ENCODE data around the gene IL4. TPM values are rescaled to one million over a fixed set of nuclear protein-coding genes. Genes with fewer than 3 reads are reported as not detected.
"Not testable (repeated sequence)": the region's sequence is repeated elsewhere in the genome, so short reads cannot be mapped to it uniquely, and the experiment has no call there.

The IL4 gene
- total RNA-seq, 1 donor from 2014 or later, result not detected

DNA sequence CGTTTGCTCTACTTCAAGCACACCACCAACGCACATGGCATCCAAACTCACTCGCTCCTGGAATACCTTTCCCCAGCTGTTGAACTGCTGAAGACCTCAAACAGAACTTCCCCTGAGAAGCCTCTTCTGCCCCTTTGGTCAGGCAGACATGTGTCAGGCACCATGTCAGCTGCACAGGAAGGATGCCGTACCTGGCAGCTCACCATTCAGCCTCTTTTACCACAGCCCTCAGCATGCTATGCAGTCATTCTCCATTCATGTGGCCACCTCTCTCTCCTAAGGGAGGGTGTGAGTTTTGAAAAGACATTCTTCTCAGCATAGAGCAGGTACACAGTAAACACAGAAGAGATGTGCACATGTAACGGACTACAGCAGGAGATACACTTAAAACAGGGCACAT is 14.2 kb downstream of the IL4 start:
- H3K4me3 ChIP-seq, result no peak overlapping the region
- no peak overlapping the region for H3K27ac ChIP-seq
- H3K36me3 ChIP-seq, result peaks cover 0 to 3% of the 10 kb centered on the region in 2 donors
- H3K27me3 ChIP-seq, result no peaks in the 10 kb centered on the region
- no peaks in the 10 kb centered on the region for H3K4me1 ChIP-seq
- intact Hi-C loops (cut with DNase I), result loop anchor here (5.0 kb wide), 1 partner anchor 46 kb away; no protein-coding TSS in a partner anchor
- H3K9me3 ChIP-seq, result no peaks in the 10 kb centered on the region
- DNase-seq (ENCODE audit: low spot score in 2 of 2), result no peak
- TF ChIP-seq, protein P1, sequence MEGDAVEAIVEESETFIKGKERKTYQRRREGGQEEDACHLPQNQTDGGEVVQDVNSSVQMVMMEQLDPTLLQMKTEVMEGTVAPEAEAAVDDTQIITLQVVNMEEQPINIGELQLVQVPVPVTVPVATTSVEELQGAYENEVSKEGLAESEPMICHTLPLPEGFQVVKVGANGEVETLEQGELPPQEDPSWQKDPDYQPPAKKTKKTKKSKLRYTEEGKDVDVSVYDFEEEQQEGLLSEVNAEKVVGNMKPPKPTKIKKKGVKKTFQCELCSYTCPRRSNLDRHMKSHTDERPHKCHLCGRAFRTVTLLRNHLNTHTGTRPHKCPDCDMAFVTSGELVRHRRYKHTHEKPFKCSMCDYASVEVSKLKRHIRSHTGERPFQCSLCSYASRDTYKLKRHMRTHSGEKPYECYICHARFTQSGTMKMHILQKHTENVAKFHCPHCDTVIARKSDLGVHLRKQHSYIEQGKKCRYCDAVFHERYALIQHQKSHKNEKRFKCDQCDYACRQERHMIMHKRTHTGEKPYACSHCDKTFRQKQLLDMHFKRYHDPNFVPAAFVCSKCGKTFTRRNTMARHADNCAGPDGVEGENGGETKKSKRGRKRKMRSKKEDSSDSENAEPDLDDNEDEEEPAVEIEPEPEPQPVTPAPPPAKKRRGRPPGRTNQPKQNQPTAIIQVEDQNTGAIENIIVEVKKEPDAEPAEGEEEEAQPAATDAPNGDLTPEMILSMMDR (IDR thresholded peaks at IDR 0.05), result no peak

DNA sequence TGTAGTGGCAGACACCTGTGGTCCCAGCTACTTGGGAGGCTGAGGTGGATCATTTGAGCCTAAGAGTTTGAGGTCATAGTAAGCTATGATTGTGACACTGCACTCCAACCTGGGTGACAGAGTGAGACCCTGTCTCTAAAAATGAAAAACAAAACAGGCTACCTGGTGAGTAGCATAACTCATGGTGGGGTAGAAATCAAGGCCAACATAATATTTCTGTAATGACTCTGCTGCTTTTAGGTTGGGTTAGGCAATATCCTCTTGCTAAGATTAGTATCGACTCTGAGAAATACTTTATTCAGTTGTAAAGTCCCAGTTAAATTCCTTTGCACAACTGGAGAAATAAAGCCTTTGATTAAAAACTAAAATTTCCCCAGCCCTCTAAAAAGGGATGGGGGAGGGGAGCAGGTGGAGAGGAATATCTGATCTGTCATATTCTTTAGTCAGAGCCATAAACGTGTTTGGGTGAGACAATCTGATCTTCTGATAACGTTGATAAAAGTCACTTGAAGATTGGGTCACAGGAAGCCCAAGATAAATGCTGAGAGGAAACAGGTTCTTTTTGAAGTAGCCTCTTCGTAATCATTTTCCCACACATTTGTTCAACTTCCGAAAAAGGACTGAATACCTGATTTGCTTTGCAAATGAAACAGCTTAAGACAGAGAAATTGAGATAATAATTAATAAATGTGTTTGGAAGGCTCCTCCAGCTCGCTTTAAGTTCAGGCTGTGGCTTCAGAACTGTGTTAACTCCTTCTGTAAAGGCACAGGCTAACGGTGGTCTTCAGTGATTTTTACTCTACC is 14.9 kb downstream of the IL4 start:
- Histone ChIP-seq H3K36me3 (peaks cover 0 to 3% of the 10 kb centered on the region in 2 donors), H3K4me1 (no peaks in the 10 kb centered on the region), H3K9me3 (no peaks in the 10 kb centered on the region), H3K27ac (no peak overlapping the region), H3K27me3 (no peaks in the 10 kb centered on the region), H3K4me3 (no peak overlapping the region)
- intact Hi-C loops (cut with DNase I), result loop anchor here (5.0 kb wide), 1 partner anchor 46 kb away; no protein-coding TSS in a partner anchor
- DNase-seq (ENCODE audit: low spot score in 2 of 2), result no peak
- TF ChIP-seq, protein P1 (IDR thresholded peaks at IDR 0.05), result no peak

DNA sequence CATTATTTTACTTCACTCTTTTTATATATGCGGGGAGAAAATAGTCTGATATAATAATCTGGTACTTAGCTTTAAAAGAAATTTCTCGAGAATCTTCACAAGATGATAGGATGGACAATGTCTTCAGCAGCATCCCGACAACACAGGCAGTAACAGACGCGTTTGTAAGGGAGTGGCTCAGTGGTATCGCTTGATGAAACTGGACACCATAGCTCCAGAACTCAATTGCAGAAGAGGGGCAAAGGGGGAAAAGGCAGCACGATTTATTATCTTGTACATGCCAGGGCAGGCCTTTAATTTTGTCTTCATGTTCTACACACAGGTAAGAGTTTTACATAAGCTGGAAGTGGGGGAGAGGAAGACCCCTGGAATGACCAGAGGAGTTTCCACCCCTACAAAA is 15.7 kb downstream of the IL4 start:
- Histone ChIP-seq H3K36me3 (peaks cover 0 to 3% of the 10 kb centered on the region in 2 donors), H3K4me3 (no peak overlapping the region), H3K4me1 (no peaks in the 10 kb centered on the region), H3K27ac (no peak overlapping the region), H3K27me3 (no peaks in the 10 kb centered on the region), H3K9me3 (no peaks in the 10 kb centered on the region)
- no peak for DNase-seq (ENCODE audit: low spot score in 2 of 2)
- intact Hi-C loops (cut with DNase I), result loop anchor here (5.0 kb wide), 1 partner anchor 47 kb away; no protein-coding TSS in a partner anchor
- TF ChIP-seq, protein P1 (IDR thresholded peaks at IDR 0.05), result no peak

DNA sequence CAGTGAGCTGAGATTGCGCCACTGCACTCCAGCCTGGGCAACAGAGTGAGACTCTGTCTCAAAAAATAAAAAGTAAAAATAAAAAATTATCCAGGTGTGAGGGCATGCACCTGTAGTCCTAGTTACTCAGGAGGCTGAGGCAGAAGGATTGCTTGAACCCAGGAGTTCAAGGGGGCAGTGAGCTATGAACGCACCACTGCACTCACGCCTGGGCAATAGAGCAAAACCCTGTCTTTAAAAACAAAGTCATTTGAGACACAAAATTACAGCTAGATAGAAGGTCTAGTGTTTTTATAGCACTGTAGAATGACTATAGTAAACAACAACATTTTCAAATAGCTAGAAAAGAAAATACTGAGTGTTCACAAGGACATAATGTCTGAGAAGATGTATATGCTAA is 16.4 kb downstream of the IL4 start:
- Histone ChIP-seq H3K4me3 (no peak overlapping the region), H3K4me1 (no peaks in the 10 kb centered on the region), H3K9me3 (no peaks in the 10 kb centered on the region), H3K27me3 (no peaks in the 10 kb centered on the region), H3K27ac (no peak overlapping the region), H3K36me3 (peaks cover 0 to 3% of the 10 kb centered on the region in 2 donors)
- DNase-seq (ENCODE audit: low spot score in 2 of 2), result no peak
- intact Hi-C loops (cut with DNase I), result no loop called here
- TF ChIP-seq, protein P1 (IDR thresholded peaks at IDR 0.05), result no peak

DNA sequence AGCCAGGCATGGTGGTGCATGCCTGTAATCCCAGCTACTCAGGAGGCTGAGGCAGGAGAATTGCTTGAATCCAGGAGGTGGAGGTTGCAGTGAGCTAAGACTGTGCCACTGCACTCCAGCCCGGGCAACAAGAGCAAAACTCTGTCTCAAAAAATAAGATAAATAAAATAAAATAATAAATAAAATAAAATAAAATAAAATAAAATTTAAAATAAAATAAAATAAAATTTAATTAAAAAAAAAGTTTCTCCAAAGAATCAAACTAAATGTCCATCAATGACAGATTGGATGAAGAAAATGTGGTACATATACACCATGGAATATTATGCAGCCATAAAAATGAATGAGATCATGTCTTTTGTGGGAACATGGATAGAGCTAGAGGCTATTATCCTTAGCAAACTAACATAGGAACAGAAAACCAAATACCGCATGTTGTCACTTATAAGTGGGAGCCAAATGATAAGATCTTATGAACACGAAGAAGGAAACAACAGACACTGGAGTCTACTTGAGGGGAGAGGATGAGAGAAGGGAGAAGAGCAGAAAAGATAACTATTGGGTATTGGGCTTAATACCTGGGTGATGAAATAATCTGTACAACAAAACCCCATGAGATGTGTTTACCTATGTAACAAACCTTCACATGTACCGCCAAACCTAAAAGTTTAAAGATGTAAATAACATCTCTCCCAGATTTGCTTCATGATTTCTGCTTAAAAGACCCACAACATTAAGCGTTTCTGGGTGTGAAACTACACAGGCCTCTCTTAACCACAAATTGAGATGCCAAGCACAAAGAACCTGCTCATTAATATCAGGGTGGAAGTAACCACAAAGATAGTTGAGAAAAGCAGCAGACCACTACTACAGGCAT is 18.2 kb downstream of the IL4 start:
- DNase-seq (ENCODE audit: low spot score in 2 of 2); H3K27ac ChIP-seq; intact Hi-C loops (cut with DNase I); H3K9me3 ChIP-seq; H3K27me3 ChIP-seq; H3K4me3 ChIP-seq; H3K36me3 ChIP-seq; H3K4me1 ChIP-seq: not testable (repeated sequence)

DNA sequence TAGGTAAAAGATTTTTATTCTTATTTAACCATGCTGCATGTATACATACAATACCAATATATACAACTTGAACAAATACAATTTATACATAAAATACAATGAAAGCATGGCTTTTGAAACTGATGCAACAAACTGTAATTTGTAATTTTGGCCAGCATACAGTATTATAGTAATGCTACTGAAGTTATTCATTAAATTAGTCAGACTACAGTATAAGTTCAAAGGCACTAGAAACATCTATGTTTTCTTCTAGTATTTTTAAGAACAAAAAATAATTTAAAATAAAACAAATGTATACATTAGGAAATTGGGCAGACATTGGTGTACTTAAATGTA is 18.8 kb downstream of the IL4 start:
- Histone ChIP-seq H3K36me3 (peaks cover 0 to 14% of the 10 kb centered on the region in 2 donors), H3K27me3 (no peaks in the 10 kb centered on the region), H3K4me3 (no peak overlapping the region), H3K27ac (no peak overlapping the region), H3K4me1 (no peaks in the 10 kb centered on the region), H3K9me3 (no peaks in the 10 kb centered on the region)
- no peak for DNase-seq (ENCODE audit: low spot score in 2 of 2)
- intact Hi-C loops (cut with DNase I), result no loop called here
- TF ChIP-seq, protein P1 (IDR thresholded peaks at IDR 0.05), result no peak

Data from ascending aorta (tissue), 2 donors.